Skin of body (tissue), 2 donors: Measurements from ENCODE around the gene BCAS1. TPM values are rescaled to one million over a fixed set of nuclear protein-coding genes. Genes with fewer than 3 reads are reported as not detected.
"Not testable (repeated sequence)": the region's sequence is repeated elsewhere in the genome, so short reads cannot be mapped to it uniquely, and the experiment has no call there.

Experiments
- DNase-seq: peaks from one replicate; lab custom pipeline; 2025; lab: John Stamatoyannopoulos, UW
- total RNA-seq: library from RNA; depleted of rRNA; stranded (reverse); fragments of >200 nt; gene quantifications from one replicate; pipeline ENCODE4 v1.2.3, GENCODE V29; 2014

BCAS1 gene
- total RNA-seq, 1 donor from 2014 or later: 3.4 TPM

DNA sequence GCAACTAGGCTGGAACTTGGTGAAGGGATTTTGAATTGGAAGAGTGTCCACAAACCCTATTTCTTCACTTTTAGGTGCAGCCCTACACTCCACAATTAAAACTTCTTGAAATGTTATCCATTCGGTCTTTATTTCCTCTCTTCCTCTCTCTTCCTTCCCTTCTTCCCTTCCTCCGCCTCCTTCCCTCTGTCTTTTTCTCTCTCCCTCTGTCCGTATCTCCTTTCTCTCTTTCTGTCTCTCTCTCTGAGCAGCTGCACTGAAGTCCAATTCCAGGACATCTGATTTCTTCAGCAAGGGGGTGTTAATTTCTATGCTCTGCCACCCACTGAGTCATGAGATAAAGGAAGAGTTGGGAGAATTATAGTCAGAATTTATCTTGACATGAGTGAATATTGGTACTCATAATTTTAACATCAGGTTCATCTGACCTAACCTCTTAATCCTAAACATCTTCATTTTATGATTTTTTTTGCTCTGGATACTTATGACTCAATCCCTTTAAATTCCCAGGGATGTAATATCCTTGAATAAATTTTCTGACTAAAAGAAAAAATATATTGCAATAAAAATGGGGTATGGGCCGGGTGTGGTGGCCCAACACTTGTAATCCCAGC is 84.2 kb downstream of the BCAS1 start:
- no peak for DNase-seq

DNA sequence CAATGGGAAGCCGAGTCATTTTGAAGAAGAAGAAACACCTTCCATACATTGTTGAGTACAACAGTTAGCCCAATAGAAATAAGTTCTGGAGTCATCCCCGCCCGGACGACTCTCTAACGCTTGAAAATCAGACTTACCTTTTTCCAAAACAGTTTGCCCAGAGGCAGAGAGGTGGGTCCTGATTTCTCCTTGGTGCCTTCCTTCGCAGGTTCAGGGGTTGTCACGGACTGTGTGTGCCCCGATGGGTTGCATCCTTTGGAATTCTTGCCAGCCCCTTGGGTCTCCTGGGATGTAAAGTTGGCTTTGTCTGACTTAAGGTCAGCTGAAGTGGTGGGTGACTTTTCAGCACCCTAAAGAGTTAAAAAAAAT is 85.3 kb downstream of the BCAS1 start:
- no peak for DNase-seq

DNA sequence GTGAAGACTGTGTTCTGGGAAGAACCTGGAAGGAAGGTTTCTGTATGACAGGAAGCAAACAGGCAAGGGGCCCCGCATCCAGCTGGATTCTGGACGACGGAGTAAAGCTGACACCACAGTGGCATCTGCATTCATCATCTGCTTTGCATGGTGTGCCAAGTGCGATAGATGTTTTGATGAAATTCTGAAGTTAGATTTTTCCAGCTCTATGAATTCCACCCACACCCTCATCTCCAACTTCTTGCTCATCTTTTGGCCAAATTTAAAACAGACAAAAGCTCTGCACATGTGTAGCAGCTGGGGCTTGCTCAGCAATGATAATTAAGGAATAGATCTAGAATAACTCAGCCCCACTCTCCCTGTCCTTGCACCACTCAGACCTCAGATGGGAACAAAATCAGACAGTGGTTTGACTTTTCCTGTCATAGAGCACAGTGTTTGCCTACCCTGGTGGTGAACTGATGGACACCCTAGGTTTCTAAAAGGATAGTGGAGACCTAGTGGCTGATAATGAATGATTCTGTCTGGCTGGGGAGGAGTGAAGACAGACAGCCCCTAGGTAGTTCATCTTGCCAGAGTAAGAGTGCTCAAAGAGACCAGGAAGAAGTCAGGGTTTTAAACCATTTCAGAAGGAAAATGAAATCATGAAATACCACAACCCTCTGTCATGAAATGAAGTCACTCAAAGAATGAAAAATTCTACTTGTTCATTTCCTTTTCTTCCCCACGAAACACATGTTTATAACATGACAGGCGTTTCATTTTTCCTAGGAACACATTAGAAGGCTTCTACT is 85.8 kb downstream of the BCAS1 start:
- peak; percentile 95 for DNase-seq

DNA sequence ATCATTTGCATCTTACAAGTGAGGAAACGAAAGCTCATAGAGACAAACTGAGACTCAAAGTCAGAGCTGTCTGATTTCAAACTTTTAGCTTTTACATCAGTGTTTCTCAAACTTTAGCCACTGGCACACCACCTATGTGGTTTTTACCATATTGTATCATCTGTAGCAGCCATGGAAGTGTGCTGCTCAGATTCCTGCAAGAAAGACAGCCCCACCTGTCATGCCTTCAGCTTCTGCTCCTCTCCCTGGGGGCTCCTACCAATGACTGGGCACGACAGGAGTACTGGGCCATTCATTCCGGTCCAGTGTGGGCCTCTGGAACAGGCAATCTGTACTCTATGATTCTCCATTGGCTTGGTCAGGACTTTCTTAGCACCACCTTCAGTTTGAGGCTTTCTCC is 87.0 kb downstream of the BCAS1 start:
- no peak for DNase-seq

DNA sequence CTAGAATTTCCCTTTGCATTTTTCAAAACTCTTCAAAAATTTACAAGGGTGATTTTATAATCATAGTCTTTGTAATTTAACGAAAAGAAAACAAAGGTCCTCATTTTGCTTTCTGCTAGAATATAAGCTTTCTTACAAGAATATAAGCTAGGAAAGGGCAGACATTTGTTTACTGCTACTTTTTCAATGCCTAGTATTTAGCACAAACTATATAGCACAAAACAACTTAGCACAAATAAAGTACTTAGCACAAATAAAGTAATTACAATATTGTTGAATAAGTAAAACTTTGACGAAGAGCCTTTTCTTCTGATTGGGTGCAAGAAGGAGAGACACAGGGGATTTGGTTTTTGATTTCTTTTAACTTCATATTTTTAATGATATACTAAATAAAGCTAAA is 87.8 kb downstream of the BCAS1 start:
- no peak for DNase-seq

DNA sequence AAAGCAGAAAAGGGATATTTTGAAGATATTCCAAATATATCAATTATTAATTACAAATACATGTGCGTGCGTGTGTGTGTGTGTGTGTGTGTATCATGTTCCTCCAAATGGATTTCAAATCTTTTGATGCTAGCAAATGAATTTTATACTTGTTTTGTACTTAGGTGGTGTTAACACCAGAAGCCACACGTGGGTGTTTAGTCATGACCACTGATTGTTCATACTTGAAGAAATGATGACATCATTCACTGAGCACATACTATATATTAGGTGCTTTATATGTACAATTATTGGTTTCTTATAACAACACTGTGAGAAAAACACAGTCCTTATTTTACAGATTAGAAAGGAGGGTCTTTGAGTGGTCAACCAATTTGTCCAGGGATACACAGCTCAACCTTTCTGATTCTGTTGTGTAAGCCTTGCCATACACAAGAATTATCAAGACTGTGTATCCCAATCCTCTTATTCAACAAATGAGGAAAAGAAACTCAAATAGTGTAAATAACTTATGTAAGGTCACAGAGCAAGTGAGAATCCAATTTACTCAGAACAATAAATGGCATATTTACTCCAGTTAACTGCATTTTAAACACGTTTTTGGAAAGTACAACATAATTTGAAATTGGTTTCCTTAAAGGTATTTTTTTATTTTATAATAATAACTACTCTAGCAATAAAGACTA is 88.5 kb downstream of the BCAS1 start:
- DNase-seq: no peak

DNA sequence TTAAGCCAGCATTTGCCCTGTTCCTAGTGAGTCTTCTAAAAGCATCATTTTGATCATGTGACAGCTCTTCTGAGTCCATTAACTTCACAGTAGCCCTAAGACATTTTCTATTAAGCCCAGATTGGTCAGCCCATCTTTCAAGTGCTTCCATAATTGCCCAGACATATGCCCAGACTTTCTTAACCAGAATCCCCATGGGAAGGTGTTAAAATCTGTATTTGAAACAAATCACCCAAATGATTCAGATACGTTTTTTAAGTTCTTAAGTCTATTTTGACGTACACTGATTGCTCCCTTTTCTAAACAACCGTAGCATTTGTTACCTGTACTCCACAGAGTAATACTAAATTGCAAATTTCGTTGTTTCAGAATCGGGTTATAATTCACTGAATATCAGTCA is 89.3 kb downstream of the BCAS1 start:
- DNase-seq: no peak

DNA sequence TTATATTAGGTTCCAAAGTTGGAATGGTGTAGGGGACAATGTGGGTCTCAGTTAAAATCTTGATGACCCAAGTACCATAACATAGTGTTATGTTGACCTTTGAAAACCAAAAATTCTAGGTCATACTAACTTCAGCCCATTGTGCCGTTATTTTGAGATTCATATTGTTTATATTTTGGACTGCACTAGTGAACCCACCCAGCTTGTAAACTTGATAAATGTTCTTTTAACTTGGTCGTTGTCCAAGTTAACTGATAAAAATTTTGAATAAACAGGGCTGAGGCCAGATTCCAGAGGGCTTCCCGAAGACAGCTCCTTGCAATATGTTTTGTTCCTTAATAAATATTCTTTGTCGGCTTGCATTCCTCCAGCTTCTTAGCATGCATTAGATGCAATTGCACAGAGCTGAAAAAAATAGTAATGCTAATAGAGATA is 90.3 kb downstream of the BCAS1 start:
- DNase-seq: peak; percentile 69

DNA sequence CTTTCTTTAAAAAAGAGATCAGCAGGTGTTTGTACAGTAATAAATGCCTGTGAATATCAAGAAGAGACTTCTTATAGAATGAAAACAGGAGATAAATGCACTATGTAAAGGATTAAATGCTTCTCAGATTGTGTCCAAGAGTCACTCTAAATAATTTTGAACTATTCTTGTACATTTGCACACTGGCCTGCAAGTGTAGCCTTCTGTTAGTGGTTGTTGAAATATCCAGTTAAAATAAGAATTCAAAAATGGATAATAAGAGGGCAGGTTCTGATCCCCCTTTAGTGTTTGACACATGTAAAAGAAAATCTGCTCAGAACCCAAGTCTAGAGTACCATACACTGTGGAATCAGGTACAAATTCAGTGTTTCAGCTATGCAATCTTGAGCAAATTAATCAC is 91.9 kb downstream of the BCAS1 start:
- DNase-seq: no peak

DNA sequence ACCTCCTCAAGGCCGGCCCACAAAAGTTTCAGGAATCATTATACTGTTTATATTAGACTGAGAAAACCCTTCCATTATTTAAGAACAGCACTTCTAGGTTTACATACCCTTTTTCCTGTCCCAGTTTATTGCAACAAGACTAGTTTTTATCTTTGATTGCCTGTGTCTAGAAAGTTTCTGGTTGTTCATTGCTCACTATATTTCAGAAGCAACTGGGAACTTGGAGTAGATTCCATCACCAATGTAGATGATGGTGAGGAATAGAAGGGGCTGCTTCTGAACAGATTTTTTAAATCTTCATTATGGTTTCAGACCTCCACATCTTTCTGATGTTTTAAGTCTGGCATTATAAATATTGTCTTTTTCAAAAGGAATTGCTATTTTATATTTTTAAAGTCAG is 93.0 kb downstream of the BCAS1 start:
- no peak for DNase-seq

DNA sequence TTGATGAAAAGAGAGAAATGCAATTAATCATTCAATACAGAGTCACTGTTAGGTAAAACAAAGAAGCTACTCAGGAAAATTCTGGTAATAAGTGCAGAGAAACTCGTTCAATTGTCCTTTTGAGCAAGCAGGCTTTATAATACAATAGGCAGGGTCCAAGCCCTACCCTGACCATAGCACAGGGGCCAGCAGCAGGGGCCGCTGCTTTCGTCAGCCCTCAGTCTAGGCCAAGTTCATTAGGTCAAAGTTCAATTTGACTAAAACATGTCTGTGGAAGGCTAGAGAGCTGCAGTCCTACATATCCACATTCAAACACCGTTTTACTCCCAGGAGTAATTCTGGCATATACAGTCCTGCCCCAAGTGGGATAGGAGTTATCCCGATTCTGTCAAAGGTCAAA is 94.6 kb downstream of the BCAS1 start:
- DNase-seq: no peak

DNA sequence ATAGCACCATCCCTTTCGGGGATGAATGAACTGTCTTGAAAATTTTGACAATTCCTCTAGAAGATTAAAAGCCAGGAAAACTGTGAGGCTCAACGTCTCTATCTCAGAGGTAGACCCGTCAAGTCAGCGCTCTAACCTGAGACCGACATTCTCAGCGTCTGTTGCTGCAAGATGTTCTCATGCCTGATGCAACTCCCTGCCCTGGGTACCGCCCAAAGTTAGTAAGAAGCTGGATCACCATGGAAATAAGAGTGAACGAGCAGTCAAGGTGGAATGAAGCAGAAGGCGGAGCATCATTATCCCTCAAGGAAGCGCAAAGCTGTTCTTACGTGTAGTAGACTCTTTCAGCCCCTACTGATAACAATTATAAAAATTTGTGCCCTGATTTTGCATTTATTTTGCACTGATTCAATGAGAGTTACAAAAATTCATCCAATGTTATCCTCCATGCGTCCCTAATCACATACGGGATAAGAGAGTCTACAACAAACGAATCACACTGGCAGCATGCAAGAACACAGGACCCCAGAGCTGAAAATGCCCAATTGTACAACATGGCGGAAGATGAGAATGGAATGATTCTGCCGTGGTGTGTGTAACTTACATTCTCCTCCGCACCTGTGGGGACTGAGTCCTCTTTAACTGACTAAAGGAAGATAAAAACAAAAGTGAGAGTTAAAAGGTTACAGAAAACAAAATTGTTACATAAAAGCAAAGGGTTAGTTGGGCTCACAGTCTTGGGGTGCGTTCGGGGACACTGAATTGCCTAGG is 95.4 kb downstream of the BCAS1 start:
- no peak for DNase-seq

DNA sequence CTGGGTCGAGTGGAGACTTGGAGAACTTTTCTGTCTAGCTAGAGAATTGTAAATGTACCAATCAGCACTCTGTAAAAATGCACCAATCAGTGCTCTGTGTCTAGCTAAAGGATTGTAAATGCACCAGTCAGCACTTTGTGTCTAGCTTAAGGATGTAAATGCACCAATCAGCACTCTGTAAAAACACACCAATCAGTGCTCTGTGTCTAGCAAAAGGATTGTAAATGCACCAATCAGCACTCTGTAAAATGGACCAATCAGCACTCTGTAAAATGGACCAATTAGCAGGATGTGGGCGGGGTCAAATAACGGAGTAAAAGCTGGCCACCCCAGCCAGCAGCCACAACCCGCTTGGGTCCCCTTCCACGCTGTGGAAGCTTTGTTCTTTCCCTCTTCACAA is 96.5 kb downstream of the BCAS1 start:
- not testable (repeated sequence) for DNase-seq

DNA sequence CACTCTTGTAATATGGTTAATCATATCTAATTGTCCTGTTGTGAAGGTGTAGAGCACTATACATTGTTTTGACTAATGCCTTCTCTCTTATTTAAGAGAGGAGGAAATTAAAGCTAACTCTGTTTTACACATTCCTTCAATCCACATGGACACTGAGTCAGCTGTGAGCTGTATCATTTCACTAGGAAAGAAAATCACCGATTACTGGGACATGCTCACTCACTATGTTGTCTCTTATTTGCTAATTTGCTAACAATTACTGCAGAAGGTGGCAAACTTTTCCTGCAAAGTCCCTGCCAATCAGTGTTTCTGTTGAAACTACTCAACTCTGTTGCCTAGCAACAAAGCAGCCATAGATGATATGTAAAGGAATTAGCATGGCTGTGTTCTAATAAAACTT is 98.2 kb downstream of the BCAS1 start:
- no peak for DNase-seq

DNA sequence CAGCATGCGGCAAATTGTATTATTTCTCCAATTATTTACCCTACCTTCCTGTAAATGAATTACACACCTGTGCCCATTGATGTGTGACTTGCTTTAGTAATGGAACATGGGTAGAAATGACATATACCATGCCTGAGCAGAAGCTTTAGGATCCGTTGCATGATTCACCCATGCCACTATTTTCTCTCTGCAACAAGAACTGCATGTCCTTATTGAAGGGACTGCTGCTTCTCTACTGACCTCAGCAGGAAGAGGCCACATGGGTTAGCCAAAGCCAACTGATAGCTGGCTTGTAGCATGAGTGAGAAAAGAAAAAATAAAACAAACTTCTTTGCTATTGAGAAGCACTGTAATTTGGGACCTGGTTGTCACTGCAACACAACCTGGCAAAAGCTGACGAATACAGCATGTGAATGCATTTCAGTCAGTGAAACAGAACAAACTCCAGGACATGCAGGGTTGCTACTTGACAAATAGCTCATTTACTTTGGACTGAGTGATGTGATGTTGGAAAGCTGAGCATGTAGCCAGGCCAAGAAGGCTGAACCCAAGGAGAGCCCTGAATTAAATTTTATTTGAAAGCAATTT is 99.2 kb downstream of the BCAS1 start:
- DNase-seq: no peak

DNA sequence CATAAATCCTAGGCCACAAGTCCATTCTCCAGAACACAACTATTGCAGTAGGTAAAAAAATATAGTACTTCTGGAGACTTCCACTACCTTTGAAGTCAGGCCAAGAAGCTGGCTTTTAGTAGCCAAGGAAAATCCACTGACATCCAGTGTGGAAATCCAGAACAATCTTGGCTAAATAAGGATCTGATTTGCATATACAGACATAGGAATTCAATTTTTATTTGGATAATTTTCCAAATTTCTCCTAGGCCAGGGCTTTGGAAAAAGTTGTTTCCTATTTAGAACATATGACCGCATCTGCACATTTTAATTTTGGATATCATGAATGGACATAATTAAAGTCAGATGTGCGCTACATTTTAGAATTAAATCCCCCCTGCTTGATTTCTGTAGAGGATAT is 100.2 kb downstream of the BCAS1 start:
- peak; percentile 79 for DNase-seq

DNA sequence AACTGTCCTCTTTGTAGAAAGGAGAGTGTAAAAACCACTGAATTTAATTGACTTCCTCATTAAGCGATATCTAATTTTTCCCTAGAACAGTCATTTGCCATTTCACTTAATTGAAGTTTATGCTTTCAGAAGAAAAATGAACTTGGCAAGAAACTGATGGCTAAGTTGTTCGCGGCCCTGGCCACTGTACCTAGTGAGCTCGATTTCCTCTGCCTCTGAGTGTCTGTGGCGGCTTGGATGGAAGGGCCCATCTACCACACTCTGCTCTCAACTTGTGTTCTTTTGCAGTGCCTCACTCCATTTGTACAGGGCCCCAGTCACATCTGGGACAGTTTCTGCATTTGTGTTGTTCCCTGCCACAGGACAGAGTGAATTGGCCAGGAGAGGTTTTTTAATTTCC is 102.9 kb downstream of the BCAS1 start:
- no peak for DNase-seq

DNA sequence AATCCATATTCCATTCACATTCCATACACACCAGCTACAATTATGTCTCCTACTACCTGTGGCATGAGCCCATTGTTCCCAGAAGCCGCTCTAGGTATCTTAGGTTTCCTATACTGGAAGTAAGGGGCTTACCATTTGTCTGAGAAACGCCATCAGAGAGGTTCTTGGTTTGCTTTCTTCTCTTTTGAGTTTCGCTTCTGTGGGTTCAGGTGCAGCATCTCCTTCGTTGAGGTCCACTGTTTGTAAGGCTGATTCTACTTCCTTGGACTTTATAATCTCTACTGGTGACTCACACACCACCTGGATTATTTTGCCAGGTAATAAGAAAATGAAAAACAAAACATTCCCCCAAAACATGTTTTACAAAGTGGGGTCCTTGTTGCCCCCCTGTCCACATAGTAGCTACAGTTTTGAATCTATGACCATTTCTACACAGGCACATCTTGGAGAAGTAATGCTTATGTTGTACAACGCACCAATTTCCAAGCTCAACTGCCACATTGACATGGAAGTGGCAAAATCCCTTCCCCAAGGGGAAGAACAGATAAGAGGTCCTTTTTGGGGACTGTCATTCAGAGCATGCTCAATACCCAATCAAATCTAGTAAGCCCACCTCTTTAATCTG is 103.5 kb downstream of the BCAS1 start:
- no peak for DNase-seq

DNA sequence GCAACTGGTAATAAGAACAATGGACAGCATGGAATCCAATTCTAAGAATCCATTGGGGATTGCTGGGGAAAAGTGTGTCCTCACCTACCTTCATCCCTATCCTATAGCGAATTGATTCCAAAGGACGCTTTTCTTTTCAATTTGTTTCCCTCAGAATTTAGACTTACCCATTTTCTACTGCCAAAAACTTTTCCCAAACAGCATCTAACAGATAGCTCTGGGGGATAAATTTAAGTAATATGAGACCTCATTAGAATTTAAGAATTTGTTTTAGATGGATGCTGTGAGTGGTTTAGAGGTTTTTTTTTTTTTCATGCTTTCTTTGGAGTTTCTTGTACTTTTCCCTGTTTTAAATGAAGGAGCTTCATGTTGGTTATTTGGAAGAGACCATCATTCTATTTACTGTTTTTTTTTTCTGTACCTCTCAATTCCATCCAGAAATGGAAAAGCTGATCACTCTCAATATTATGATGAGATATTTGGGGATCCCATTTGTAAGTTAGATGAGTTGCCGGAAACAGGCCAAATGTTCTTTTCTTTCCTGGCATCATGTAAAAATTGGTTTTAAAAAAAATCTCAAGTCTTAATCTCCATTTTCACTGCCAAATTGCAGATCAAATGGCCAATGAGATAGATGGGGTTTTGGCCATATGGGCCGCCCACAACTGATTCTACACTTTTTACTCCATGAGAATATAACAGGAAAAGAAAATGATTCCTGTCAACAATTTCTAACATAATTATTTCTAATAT is 105.7 kb downstream of the BCAS1 start:
- no peak for DNase-seq

DNA sequence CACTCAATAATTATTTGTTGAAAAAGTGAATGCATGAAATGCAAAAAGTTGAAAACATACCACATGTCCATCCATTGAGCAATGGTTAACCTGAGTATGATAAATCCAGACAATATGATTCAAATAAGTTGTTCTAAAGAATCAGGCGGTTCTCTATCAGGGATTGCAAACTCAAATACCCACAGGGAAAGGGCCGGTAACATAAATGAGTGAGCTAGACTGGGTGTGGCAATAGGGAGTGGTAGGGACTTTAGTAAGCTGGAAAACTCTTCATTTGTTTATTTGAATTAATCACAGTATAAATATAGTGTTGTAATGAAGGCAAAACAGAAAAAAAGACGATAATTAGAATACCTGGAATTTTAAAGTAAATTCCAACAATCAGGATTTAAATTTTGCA is 106.3 kb downstream of the BCAS1 start:
- DNase-seq: no peak
